Left lobe of liver (tissue), 2 donors: ENCODE measurements around the gene STX5. TPM values are rescaled to one million over a fixed set of nuclear protein-coding genes. Genes with fewer than 3 reads are reported as not detected.
"Not testable (repeated sequence)": the region's sequence is repeated elsewhere in the genome, so short reads cannot be mapped to it uniquely, and the experiment has no call there.

Experiments used
- ATAC-seq: fragments of 200-7000 bp; cut with Tn5 transposase; one replicate; pipeline ENCODE4 v1.9.1; 2020; ENCODE audit warnings: mild to moderate bottlenecking, moderate library complexity
- DNase-seq: peaks from one replicate; pipeline ENCODE4 v3.0.0-alpha.2; 2020; ENCODE audit warnings: low spot score
- total RNA-seq: library from RNA; stranded (reverse); gene quantifications from one replicate; pipeline ENCODE4 v1.2.1, GENCODE V29; 2021
- donor health status: DM: no; HTN: no; CAD: no; lungs with moderate emphysema.
- donor health status: DM: no; HTN: yes; CAD: no.

Gene STX5
- total RNA-seq, 1 donor from 2014 or later: 23.8 TPM

DNA sequence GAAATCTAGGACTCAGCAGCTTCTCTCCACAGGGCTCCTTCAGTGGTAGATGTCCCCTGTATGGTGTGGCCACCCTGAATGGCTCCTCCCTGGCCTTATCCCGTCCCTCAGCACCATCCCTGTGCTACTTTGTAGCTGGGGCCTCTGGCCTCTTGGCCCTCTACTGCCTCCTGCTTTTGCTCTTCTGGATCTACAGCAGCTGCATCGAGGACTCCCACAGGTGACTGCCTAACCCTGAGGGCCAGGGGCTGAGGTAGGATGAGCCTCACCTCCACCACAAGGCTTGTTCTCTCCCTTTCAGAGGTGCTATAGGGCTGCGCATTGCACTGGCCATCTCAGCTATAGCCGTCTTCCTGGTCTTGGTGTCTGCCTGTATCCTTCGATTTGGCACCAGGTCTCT is 42.9 kb downstream of the STX5 start:
- ATAC-seq: no peak

GRCh38 chr11:62787005-62787759 is 44.7 kb downstream of the STX5 start, which contains the start of gene TMEM179B:
TSS of gene TMEM179B (plus strand) at chr11:62787402. CDS start at chr11:62787432, 30 bp downstream.
- ATAC-seq (peak; percentile 84), DNase-seq (peak; percentile 98)

More for the DNA sequence above, 42.9 kb downstream of the STX5 start:
- DNase-seq: no peak

GRCh38 chr11:62786318-62787004 is 45.4 kb downstream of the STX5 start:
- peak; percentile 85 for ATAC-seq
- DNase-seq: peak; percentile 88

DNA sequence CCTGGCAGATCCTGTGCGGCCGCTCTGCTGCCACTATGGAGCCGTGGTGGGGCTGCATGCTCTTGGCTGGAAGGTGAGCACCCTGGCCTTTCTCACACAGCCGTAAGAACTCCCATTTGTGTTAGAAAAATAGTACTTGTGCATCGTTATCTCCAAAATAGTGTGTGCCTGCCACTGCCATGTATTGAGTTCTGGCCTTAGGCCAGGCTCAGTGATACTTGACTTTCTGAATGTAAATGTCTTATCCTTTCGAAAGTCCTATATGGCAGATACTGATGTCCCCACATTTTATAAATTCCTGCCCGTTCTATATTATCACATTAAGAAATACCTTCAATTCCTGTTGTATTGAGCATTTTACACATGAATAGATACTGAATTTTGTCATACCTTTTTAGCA is 49.1 kb downstream of the STX5 start:
- ATAC-seq: no peak

DNA sequence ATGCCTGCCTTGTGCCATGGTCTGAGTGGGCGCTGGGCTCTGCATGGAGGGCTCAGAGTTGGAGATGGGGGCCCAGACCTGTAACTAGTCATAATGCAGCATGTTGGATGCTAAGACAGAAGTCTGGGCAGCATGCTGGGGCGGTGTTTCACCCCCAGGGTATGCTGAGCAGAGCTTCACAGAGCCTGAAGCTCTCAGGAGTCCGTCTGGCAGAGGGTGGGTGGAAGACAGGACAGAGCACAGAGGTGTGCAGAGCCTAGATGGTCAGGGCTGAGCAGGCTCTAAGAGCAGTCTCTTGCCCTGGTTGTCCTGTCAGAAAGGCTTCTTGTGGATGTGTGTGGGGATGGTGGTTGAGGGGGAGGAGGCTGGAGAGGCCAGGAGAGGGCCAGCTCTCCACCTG is 53.4 kb downstream of the STX5 start:
- DNase-seq: no peak
- ATAC-seq: no peak

More for the DNA sequence above, 49.1 kb downstream of the STX5 start:
- no peak for DNase-seq

- ATAC-seq (no peak), DNase-seq (no peak)
Observed at GRCh38 chr11:62777389-62777788, 54.5 kb downstream of the STX5 start.

DNA sequence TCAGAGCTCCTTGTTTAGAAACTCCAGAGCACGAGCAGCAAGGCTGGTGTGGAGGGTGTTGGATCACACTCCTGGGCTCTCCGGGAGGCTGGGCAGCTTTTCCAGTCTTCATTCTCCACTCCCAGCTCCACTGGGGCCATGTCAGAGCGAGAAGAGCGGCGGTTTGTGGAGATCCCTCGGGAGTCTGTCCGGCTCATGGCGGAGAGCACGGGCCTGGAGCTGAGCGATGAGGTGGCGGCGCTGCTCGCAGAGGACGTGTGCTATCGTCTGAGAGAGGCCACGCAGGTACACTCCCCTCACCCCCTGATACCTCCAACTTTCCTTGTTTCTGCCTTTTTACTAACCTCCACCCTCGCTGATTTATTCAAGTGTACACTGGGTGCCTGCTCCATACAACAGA is 56.2 kb downstream of the STX5 start:
- DNase-seq: no peak
- no peak for ATAC-seq

DNA sequence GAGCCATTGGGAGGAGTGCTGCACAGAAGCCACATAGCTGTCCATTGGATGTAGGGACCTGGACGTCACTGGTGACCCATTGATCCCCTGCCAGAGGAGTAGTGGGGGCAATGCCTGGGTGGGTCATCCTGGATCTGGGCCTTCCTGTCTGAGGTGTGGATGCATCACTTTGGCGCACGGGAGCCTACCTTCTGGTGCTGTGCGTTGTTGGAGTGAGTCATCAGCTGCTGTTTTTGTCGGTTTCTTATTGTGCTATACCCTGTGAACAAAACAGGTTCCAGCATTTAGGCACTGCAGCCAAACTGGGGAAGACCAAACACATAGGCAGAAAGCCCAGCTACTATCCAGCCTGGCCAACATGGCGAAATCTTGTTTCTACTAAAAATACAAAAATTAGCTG is 57.4 kb downstream of the STX5 start:
- no peak for DNase-seq

GRCh38 chr11:62771144-62772021 is 60.5 kb downstream of the STX5 start, which contains the start of gene TAF6L:
TSS of gene TAF6L (plus strand) at chr11:62771396. CDS start at chr11:62775784, 4,388 bp downstream.
- ATAC-seq (peak; percentile 93), DNase-seq (peak; percentile 99)

More for the DNA sequence above, 57.4 kb downstream of the STX5 start:
- no peak for ATAC-seq

DNA sequence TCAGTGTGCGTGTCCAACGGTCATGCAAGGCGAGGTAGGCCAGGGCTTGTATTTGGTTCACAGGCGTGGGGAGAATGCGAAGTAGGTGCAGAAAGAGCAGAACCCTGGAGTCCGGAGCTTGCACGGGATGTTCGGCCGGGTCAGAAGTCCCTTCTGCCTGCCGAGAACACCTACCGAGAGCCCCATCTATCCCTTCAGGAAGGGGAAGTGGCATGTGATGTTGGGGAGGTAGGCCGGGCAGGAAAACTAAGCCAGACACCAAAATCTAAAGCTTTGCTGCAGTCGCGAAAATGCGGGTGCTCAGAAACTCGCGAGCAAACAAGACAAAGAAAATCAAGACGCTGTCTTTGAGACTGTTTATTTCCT is 61.1 kb downstream of the STX5 start:
- ATAC-seq (peak; percentile 42), DNase-seq (peak; percentile 54)

- not testable (repeated sequence) for DNase-seq, ATAC-seq
Observed at GRCh38 chr11:62760867-62761227, 71.0 kb downstream of the STX5 start.

- ATAC-seq: no peak
Observed at GRCh38 chr11:62757846-62758788, 73.7 kb downstream of the STX5 start.

More at GRCh38 chr11:62757846-62758788, 73.7 kb downstream of the STX5 start:
- no peak for DNase-seq

Other genes starting within 250 kb of the STX5 start
- 32.6 TPM for gene TUT1, start 240.5 kb downstream of the STX5 start, total RNA-seq
- gene MTA2, start 230.2 kb downstream of the STX5 start, total RNA-seq: 24.4 TPM
- 29.9 TPM for gene EML3, start 219.3 kb downstream of the STX5 start, total RNA-seq
- 1.1 TPM for gene ROM1, start 218.8 kb downstream of the STX5 start, total RNA-seq
- 16.8 TPM for gene B3GAT3, start 210.1 kb downstream of the STX5 start, total RNA-seq
- gene GANAB, start 185.4 kb downstream of the STX5 start, total RNA-seq: 220 TPM
- gene INTS5, start 178.7 kb downstream of the STX5 start, total RNA-seq: 12.8 TPM
- 30.4 TPM for gene C11orf98, start 166.8 kb downstream of the STX5 start, total RNA-seq
- 3.4 TPM for gene CSKMT, start 166.7 kb downstream of the STX5 start, total RNA-seq
- 4.9 TPM for gene UQCC3, start 160.4 kb downstream of the STX5 start, total RNA-seq
- 3.3 TPM for gene LBHD1, start 159.8 kb downstream of the STX5 start, total RNA-seq
- gene UBXN1, start 153.0 kb downstream of the STX5 start, total RNA-seq: 30.5 TPM
- gene LRRN4CL, start 142.5 kb downstream of the STX5 start, total RNA-seq: not detected
- gene BSCL2, start 124.6 kb downstream of the STX5 start, total RNA-seq: 35.1 TPM
- 0.20 TPM for gene GNG3, start 124.4 kb downstream of the STX5 start, total RNA-seq
- gene HNRNPUL2, start 104.6 kb downstream of the STX5 start, total RNA-seq: 13.7 TPM
- gene TTC9C, start 103.6 kb downstream of the STX5 start, total RNA-seq: 11.2 TPM
- gene ZBTB3, start 77.9 kb downstream of the STX5 start, total RNA-seq: 5.5 TPM
- 22.7 TPM for gene POLR2G, start 70.5 kb downstream of the STX5 start, total RNA-seq
- 22.9 TPM for gene TAF6L, start 60.7 kb downstream of the STX5 start, total RNA-seq
- 27.5 TPM for gene TMEM179B, start 44.6 kb downstream of the STX5 start, total RNA-seq
- gene TMEM223, start 40.0 kb downstream of the STX5 start, total RNA-seq: 7.6 TPM
- 42.8 TPM for gene NXF1, start 26.6 kb downstream of the STX5 start, total RNA-seq
- not detected for gene TEX54, start 790 bp upstream of the STX5 start, total RNA-seq
- 20.5 TPM for gene WDR74, start 7.5 kb upstream of the STX5 start, total RNA-seq
- 64.8 TPM for gene SLC3A2, start 48.8 kb upstream of the STX5 start, total RNA-seq
- not detected for gene CHRM1, start 89.3 kb upstream of the STX5 start, total RNA-seq
- gene SLC22A6, start 152.9 kb upstream of the STX5 start, total RNA-seq: not detected
- gene SLC22A8, start 183.8 kb upstream of the STX5 start, total RNA-seq: not detected